ENCODE results near the gene SLC2A4RG. TPM values are rescaled to one million over a fixed set of nuclear protein-coding genes. Genes with fewer than 3 reads are reported as not detected.
A peak's percentile ranks its signal among the peaks of the same experiment; 100 is the strongest.

SLC2A4RG gene
- total and polyA plus RNA-seq, 2 of the 13 experiments (the other 11 are each of a cell fraction or from before 2014, with no cell fraction given) = 91.4 to 95.9 TPM

GRCh38 chr20:63709149-63709527, 30.4 kb upstream of the SLC2A4RG start (continued):
- TF ChIP-seq ZNF710 (CRISPR knock-in tag; IDR thresholded peaks at IDR 0.05; ENCODE audit: borderline replicate concordance) (0 out of 2 replicates have a peak, but pooled peaks have one; percentile 10), E2F2 (CRISPR knock-in tag; IDR thresholded peaks at IDR 0.05; ENCODE audit: borderline replicate concordance) (0 out of 2 replicates have a peak, but pooled peaks have one; percentile 64), KDM5B (CRISPR knock-in tag; IDR thresholded peaks at IDR 0.05; ENCODE audit: borderline replicate concordance) (0 out of 2 replicates have a peak, but pooled peaks have one; percentile 24), HIVEP1 (CRISPR knock-in tag; IDR thresholded peaks at IDR 0.05) (0 out of 2 replicates have a peak, but pooled peaks have one; percentile 6), ZNF343 (CRISPR knock-in tag; IDR thresholded peaks at IDR 0.05) (0 out of 2 replicates have a peak, but pooled peaks have one; percentile 8), ZNF577 (CRISPR knock-in tag; IDR thresholded peaks at IDR 0.05; ENCODE audit: borderline replicate concordance, low read depth) (0 out of 2 replicates have a peak, but pooled peaks have one; percentile 43), PHF5A (CRISPR knock-in tag; IDR thresholded peaks at IDR 0.05; ENCODE audit: low read depth, unreplicated experiment) (no peak), PREB (CRISPR knock-in tag; IDR thresholded peaks at IDR 0.05) (peak; percentile 66; the same call in 1 of the 2 replicates), ETS1 (CRISPR knock-in tag; IDR thresholded peaks at IDR 0.05) (0 out of 2 replicates have a peak, but pooled peaks have one; percentile 6)

Data from HepG2 (cell line).